Endodermal cell (in vitro differentiated cells): ENCODE measurements around the gene CD247. TPM values are rescaled to one million over a fixed set of nuclear protein-coding genes. Genes with fewer than 3 reads are reported as not detected.

Experiments used
- DNase-seq: peaks from one replicate; pipeline ENCODE4 v3.0.0-alpha.2; 2017
- H3K27ac ChIP-seq: 2 replicates; pipeline ENCODE4 v1.5.1; 2013; ENCODE audit warnings: mild to moderate bottlenecking, low read depth, low read length, moderate library complexity
- H3K27me3 ChIP-seq: 2 replicates; pipeline ENCODE4 v1.6.1; 2013; ENCODE audit warnings: mild to moderate bottlenecking, low read length, moderate library complexity; ENCODE audit not compliant: insufficient read depth, control insufficient read depth, poor library complexity, severe bottlenecking
- H3K36me3 ChIP-seq: 2 replicates; pipeline ENCODE4 v1.7.0; 2013; ENCODE audit warnings: mild to moderate bottlenecking, low read length, moderate library complexity; ENCODE audit not compliant: control insufficient read depth, insufficient read depth
- H3K4me1 ChIP-seq: one replicate; pipeline ENCODE4 v1.7.0; 2013; ENCODE audit warnings: low read length; ENCODE audit not compliant: control insufficient read depth, insufficient read depth
- H3K4me3 ChIP-seq: 2 replicates; pipeline ENCODE4 v1.5.1; 2013; ENCODE audit warnings: mild to moderate bottlenecking, low read length, moderate library complexity
- H3K9ac ChIP-seq: 2 replicates; pipeline ENCODE4 v1.6.1; 2013; ENCODE audit warnings: mild to moderate bottlenecking, low read length, moderate library complexity; ENCODE audit not compliant: poor library complexity, severe bottlenecking; ENCODE audit errors: extremely low read depth
- H3K9me3 ChIP-seq: 2 replicates; pipeline ENCODE4 v1.6.1; 2013; ENCODE audit warnings: mild to moderate bottlenecking, low read length, moderate library complexity; ENCODE audit not compliant: control insufficient read depth
- H3K27ac Mint-ChIP-seq: 2 replicates; pipeline ENCODE4 v1.8.0; 2020; ENCODE audit warnings: mixed read lengths
- H3K27me3 Mint-ChIP-seq: 2 replicates; pipeline ENCODE4 v1.8.0; 2021; ENCODE audit warnings: mild to moderate bottlenecking, mixed read lengths; ENCODE audit not compliant: insufficient read depth
- H3K36me3 Mint-ChIP-seq: 2 replicates; pipeline ENCODE4 v1.8.0; 2020; ENCODE audit warnings: low read depth, mixed read lengths
- H3K4me1 Mint-ChIP-seq: 2 replicates; pipeline ENCODE4 v1.8.0; 2020; ENCODE audit warnings: mixed read lengths
- H3K4me3 Mint-ChIP-seq: 2 replicates; pipeline ENCODE4 v1.8.0; 2020; ENCODE audit warnings: mild to moderate bottlenecking, moderate library complexity, mixed read lengths
- H3K9me3 Mint-ChIP-seq: 2 replicates; pipeline ENCODE4 v1.8.0; 2020; ENCODE audit warnings: mild to moderate bottlenecking, mixed read lengths
- CTCF ChIP-seq: fragments of 200-600 bp; sonication (generic); conservative IDR thresholded peaks from 2 replicates; pipeline ENCODE4 v1.5.0; 2021; ENCODE audit warnings: antibody characterized with exemption, mild to moderate bottlenecking
- WGBS, 2 experiments: methylation state at CpG; one replicate each; pipeline versions ENCODE4 v1.1.5 to v1.1.7; 2013; ENCODE audit warnings: missing lambda C conversion rate in 2 of 2, mixed read lengths in 1 of 2; ENCODE audit not compliant: insufficient coverage in 1 of 2, insufficient read length in 1 of 2; 5-methylcytosine and 5-hydroxymethylcytosine counted together
- total RNA-seq, 2 donors: library from RNA; stranded (reverse); fragmentation: NEBNext Ultra II Directional in 1 of 2; extraction: Animal tissue kit (Norgen Biotek cat#: 25700) in 1 of 2; gene quantifications; 2 replicates in 1 of 2; 3 replicates in 1 of 2; pipeline ENCODE4 v1.2.1, GENCODE V29; 2021

Gene CD247
- total RNA-seq, 2 donors from 2014 or later, result 0.46 to 0.55 TPM

GRCh38 chr1:167462341-167462740 lies 56.0 kb downstream of the CD247 start:
- H3K27me3 Mint-ChIP-seq, result peaks cover 6% of the 10 kb centered on the region
- peaks cover 20% of the 10 kb centered on the region for H3K4me1 Mint-ChIP-seq
- H3K27ac ChIP-seq, result no peak overlapping the region
- H3K36me3 Mint-ChIP-seq, result no peaks in the 10 kb centered on the region
- H3K9me3 ChIP-seq, result no peaks in the 10 kb centered on the region
- H3K27ac Mint-ChIP-seq, result no peak overlapping the region
- H3K4me1 ChIP-seq, result peaks cover 3% of the 10 kb centered on the region
- WGBS, 2 experiments, result 95% methylated on average over 6 to 8 of the region's 8 CpGs
- DNase-seq, result no peak
- peaks cover 5% of the 10 kb centered on the region for H3K27me3 ChIP-seq
- H3K36me3 ChIP-seq, result no peaks in the 10 kb centered on the region
- H3K4me3 ChIP-seq, result no peak overlapping the region
- no peak overlapping the region for H3K4me3 Mint-ChIP-seq
- no peaks in the 10 kb centered on the region for H3K9me3 Mint-ChIP-seq
- no peak overlapping the region for H3K9ac ChIP-seq
- TF ChIP-seq CTCF, result no peak

- Histone ChIP-seq H3K36me3 (no peaks in the 10 kb centered on the region), H3K9me3 (no peaks in the 10 kb centered on the region), H3K9ac (no peak overlapping the region), H3K4me3 (no peak overlapping the region), H3K4me1 (no peaks in the 10 kb centered on the region), H3K27ac (no peak overlapping the region), H3K27me3 (peaks cover 20% of the 10 kb centered on the region)
- no peak for DNase-seq
- WGBS, 2 experiments, result 92 to 94% methylated on average over 13 to 14 of the region's 14 CpGs
- Mint-ChIP-seq H3K36me3 (no peaks in the 10 kb centered on the region), H3K27me3 (peaks cover 21% of the 10 kb centered on the region), H3K4me3 (no peak overlapping the region), H3K4me1 (peaks cover 28% of the 10 kb centered on the region), H3K9me3 (no peaks in the 10 kb centered on the region), H3K27ac (no peak overlapping the region)
- no peak for TF ChIP-seq CTCF
Measured at GRCh38 chr1:167460836-167461235, 57.5 kb downstream of the CD247 start.

DNA sequence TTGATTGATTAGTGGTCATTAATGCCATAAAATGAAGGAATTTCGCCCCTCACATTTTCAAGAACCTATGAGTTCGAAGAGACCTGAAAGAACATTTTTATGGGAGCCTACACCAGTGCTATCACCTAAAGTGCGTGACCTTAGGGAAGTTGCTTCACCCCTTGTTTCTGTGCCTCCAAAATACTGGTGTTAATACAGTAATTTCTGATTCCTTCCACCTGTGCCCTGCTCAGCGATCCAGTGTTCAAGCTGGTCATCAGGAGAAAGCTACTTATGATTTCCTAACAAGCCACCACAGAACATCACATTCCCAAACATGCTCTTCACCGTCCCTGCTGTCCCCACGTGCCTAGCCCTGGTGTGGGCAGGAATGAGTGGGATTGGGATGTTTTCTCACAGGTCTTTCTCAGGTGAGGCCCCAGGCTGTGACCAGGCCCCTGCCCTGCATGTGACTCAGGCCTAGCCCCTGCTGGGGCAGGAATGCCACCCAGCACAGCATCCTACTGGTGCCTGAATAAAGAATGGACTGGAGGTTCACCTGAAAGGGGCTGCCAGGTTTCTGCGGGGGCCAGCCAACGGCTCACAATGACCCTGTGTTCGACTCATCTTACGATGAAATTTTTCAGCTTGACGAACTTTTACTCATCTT lies 60.3 kb downstream of the CD247 start:
- no peak overlapping the region for H3K4me3 ChIP-seq
- Mint-ChIP-seq H3K27ac (peak overlapping the region; percentile 77), H3K4me1 (peaks cover 20% of the 10 kb centered on the region), H3K36me3 (no peaks in the 10 kb centered on the region), H3K9me3 (no peaks in the 10 kb centered on the region), H3K4me3 (no peak overlapping the region), H3K27me3 (peaks cover 34% of the 10 kb centered on the region)
- peaks cover 36% of the 10 kb centered on the region for H3K27me3 ChIP-seq
- no peaks in the 10 kb centered on the region for H3K9me3 ChIP-seq
- no peaks in the 10 kb centered on the region for H3K36me3 ChIP-seq
- H3K9ac ChIP-seq, result no peak overlapping the region
- DNase-seq, result peak; percentile 87
- WGBS, 2 experiments, result 80 to 83% methylated on average over 8 to 11 of the region's 11 CpGs
- no peak overlapping the region for H3K27ac ChIP-seq
- H3K4me1 ChIP-seq, result no peaks in the 10 kb centered on the region
- TF ChIP-seq CTCF, result no peak
